ENCODE measurements around the gene CHDH.

The CHDH gene

DNA sequence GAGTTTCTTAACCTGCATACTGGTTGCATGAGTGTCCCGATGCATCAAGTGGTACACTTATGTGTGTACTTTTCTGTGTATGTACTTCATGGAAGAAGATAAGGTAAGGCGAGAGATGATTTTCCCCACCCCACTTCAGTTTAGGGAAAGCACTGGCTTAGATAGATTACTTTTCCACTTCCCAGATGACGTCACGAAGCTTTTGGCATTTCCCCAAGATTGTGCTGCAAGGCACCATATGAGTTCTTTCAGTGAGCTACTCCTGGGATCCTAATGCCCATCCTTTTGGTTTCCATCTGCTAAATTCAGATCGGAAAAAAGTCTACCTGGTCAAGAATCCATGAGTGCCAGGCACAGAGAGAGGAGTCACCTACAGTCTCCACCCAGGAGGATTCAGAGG is 4.7 kb upstream of the CHDH start:
- DNase-seq (ENCODE audit: low read depth), result no peak

DNA sequence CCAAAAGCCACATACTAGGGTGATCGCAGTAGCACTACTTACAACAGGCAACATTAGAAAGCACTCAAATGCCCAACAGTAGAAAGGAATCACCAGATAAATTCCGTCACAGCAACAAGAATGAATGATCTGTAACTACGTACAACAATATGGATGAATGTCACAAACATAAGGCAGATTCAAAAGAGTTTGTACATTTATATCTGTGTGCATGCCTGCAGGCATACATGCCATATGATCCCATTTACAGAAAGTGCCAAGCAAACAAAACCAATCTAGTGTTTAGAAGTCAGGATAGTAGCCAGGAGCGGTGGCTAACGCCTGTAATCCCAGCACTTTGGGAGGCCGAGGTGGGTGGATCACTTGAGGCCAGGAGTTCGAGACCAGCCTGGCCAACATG is 3.7 kb upstream of the CHDH start:
- DNase-seq (ENCODE audit: low read depth), result no peak

DNA sequence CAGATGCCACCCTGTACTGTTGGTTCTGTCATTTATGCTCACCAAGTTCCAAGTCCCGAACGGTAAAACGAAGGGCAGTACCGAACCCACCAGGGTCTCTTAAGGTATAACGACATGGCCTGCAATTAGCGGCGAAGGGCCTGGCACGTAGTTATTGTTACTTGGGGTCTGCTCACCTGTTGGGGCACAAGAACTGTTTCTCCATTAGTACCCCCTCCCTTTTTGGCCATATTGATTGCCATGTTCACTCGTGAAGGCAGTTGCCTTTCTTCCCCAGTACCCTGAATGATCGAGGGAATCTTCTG is 584 bp upstream of the CHDH start:
- DNase-seq (ENCODE audit: low read depth), result no peak

DNA sequence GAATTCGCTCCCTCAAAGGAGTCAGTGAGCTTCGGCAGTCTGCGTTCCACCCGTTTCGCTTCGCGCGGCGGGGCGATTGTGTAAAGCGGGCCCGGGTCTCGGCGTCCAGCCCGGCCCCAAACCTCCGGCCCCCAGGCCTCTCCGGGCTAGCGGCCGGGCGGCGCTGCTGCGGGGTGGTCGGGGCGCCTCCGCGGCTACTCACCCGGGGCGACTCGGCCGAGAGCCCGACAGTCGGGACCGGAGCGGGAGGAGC is 412 bp downstream of the CHDH start:
- DNase-seq (ENCODE audit: low read depth), result no peak

DNA sequence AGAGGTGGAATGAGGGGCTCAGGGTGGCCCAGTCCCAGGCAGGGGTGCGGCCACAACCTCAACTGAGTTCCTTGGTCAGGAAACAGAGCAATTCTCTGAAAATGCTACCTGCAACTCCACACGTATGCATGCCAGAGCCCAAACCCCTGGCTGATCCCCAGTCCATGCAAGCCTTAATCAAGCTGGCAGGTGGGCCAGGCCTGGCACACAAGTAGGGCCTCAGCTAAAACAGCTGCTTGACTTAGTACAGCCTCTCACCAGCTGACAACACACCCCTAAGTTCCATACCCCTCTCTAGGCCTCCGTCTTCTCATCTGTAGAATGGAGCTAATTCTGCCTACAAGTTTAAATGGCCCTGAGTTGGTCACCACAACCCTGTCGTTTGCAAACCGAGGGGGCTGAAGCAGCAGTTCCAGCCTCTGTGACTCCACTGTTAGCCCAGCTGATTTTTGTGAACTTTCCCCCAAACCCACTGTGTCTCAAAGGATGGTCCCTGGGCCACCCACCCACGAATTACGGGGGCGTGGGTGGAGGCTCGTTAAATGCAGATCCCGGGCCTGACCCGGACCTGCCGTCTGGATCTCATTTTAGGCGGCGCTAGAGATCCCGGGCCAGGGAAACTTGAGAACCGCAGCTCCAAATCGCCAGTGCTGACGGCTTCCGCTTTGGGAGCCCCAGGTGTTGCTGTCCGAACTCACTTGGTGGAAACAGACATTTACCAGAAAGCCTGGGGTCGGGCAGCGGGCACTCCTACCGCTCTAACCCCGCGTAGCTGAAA is 927 bp downstream of the CHDH start:
- DNase-seq (ENCODE audit: low read depth), result no peak

DNA sequence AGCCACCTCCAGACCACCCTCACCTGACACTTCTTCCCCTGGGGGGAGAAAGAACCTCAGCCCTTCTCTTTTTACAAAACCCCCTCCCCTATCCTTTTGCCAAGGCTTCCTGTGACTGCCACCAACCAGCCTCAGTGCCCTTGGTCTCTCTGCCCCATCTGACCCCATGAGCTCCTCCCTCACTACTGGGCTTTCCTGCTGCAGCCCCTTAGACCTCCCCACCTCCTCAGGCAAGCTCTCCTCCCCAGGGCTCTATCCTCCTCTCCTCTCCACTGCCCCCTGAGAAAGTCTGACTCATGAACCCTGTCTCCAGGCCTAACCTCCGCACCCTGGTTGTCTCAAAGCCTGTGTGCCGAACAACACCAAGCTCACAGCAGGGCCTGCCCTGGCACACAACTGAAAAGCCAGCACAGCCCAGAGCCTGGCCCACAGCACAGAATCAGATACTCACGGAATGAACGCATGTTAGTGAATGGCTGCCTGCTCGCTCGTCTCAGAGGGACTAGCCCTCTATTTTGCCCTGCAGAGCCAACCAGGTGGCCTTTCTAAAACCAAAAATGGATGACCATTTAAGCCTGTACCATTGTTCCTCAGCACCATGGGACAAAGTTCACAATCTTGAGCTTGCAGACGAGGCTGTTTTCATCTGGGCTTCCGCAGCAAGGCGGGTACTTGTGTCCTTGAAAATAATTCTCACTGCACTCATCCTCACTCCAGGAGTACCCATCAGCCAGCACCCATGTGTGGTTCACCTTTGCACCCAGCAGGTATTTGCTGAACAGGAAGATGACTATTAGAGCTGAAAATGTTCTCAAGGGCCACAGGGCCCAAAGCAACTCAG is 1.7 kb downstream of the CHDH start:
- no peak for DNase-seq (ENCODE audit: low read depth)

DNA sequence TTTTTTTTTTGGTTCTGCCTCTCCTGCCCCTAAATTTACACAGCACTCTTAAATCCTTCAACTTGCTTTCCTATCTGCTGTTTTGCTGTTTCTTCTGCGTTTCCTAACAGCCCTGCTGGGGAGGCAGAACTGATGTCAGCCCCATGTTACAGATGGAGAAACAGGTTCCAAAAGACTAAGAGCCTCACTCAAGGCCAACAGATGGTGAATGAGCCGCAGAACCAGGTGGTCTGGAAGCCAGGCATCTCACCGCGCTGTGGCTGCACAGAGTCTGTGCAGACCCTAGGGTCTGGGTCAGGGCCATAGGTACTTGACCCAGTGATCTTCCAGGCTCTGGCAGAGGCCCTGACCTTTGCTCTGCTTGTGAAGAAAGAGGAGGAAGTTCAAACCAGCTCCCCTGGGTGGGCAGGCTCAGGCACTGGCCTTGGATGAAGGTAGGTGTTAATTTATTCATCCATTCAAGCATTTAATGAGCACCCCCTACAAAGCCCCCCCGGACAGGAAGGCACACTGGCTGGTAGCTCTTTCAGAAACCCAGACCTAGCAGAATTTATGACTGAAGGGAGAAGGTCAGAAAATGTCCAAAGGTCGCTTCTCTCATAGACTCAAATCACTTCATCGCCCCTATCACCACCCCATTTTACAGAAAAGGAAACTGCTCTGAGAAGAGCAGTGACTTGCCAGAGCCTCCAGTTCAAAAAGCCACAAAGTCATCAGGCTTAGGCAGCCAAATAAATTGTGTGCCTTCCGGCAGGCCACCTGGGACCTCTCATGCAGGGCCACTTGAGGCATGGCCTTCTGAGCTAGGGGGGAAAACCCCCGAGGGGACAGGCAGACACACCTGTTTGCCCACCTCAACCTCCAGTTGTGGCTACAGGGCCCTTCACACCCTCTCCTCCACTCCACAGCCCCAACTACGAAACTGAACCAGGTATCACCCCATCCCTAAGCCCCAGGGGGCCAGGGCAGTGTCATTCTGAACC is 2.7 kb downstream of the CHDH start:
- no peak for DNase-seq (ENCODE audit: low read depth)

DNA sequence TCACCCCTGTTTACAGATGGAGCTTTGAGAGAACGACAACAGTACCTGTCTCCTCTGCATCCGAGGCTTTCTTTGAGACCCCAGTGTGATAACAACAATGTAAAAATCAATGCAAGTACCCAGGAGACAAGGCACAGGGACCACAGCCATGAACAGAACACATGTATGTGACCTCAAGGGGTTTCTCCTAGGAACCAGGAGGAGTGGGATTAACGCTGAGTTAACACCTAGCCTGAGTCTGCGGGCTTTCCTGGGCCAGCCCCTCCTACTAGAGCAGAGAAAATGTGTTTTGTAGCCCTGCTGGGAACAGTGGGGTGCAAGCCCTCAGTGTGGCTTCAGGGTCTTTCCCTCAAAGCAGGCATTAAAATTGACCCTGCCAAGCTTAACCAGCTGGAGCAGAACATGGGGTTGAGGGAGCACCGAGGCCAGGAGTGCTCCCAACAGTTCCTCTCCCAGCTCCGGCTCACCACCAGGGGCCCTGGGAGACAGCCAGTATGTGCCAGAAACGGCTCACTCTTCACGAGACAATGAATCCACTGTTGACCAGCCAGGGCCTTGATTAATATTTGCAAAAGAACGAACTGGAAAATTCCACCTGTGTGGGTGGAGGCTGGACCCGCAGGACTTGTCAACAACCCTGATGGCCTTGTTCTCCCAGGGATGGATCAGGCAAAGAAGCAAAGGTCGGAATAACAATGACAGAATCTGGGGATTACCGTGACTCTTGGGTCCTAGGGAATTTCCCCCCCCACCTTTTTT is 3.6 kb downstream of the CHDH start:
- no peak for DNase-seq (ENCODE audit: low read depth)

DNA sequence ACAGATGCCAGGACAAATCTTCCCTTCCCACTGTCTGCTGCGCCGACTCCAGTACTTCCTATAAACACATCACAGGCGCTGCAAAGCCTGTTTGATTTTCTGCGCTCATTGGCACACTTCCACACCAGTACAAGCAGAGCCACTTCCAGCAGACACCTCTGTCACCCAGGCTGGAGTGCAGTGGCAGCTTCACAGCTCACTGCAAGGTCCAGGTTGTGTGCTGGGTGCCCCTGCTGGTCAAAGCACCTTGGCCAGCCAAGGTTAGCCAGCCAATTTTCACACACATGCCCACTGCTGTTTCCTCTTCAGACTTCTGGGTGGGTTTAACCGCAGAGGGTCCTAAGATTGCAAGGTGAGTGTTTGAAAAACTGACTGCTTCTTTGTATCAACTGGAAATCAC is 4.9 kb downstream of the CHDH start:
- DNase-seq (ENCODE audit: low read depth), result no peak

DNA sequence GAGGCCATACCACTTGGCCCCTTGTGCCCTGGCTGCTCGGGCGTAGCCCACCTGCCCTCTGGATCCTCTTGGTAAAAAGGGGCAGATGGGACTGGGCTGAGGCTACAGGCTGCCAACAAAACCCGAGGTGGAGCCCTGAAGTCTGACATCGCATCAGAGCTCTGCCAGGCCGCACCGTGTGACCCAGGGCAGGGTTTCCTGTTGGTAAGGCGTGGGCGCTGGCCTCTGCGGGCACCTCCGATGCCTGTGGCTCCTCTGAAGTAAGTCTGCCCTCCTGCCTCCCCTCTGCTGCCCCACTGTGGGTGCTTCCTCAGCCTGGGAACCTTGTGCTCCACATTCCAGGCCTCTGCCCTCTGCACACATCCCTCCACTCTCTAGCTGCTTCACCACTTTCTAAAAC is 8.9 kb downstream of the CHDH start:
- no peak for DNase-seq (ENCODE audit: low read depth)

DNA sequence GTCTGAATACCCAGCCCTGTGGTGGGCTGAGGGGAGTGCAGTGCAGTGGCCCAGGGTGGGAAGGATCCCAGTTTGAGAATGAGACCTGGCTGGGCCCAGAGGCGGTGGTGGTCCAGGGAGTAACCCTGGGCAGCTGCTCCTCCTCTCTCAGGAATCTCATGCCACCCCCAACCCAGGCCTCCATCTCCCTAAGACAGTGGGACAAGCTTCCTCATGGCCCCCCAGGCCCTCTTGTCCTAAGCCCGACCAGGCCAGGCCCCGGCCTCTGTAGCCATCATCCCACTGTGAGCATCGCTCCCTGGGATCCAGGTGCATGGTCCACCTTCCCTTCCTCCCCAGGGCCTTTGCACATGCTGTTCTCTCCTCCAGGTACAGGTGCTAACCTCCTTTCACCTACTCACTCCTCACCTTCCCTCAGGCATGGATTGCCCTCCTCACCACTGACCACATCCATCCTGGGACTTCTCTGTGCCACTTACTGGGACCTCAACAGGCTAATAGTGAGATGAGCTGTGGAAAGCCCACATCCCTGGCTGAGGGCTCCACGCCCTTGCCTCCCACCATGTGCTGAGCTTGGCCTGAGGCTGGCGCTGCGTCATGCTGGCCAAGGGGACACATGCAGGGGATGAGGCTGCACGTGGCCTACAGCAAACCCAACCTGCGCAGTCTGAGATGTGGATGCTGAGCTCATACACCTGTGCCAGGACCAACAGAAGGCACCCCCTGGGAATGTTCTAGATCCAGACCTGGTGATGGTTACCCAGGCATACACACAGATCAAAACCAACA is 9.9 kb downstream of the CHDH start:
- DNase-seq (ENCODE audit: low read depth), result no peak

DNA sequence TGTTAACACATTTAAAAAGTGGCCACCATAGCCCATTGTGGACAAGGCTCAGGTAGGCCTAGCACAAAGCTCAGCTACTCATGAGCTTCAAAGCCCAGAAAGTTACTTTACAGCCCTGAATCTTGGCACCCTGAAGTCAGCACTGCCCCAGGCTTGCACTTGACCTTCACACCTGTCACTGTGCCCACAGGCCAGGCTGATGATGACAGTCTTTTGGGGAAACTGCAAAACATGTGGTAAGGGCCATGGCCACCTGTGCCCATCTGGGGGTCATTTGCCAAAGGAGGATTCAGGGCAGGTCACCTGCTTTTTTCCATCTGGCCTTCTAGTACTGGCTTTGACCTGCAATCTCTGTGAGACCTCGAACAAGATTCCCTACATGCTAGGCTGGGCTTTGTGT is 11.0 kb downstream of the CHDH start:
- no peak for DNase-seq (ENCODE audit: low read depth)

DNA sequence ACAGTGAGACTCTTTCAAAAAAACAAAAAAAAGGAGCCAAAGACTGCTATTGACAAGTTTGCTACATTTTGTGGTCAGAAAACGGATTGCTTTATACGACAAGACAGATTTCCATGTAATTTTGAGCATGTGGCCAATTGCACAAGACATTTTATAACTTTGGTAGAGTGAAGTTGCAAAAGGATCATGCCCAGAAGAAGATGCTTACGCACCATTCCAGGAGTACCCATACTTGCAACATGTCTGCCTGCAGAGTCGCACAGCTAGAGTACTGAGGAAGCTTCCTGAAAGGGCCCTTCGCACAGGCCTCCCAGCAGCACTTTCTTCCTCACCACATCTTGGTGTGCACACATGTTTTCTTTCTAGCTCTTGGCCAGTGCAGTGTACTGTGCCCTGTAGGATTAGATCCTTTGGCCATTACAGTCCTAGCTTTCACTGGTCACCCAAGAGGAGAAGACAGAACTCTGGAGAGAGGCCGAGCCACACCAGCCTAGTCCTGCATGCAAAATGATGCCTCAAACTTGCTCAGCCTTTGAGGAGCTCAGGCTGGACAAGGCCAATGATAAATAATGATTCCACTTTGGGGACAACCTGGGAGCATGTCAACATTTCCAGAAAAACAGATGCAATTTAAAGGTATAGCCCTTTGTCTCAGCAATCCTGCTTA is 11.7 kb downstream of the CHDH start:
- no peak for DNase-seq (ENCODE audit: low read depth)

DNA sequence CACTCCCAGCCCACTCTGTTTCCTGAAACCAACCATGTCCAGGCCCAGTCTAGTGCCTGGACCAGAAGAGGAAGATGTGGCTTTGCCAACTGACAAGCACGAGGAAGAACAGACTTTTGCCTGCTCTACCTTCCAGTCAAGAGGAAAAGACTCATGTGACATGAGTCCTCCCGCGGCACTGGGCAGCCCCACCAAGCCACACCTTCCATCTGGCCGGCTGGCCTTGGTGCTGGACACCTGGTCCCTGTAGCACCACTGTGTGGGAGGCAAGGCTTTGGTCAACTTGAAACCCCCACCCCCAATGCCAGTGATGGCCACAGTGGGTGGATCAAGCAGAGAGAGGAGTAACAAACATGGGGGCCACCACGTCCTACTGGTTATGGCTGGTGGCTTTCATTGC is 12.5 kb downstream of the CHDH start:
- no peak for DNase-seq (ENCODE audit: low read depth)

DNA sequence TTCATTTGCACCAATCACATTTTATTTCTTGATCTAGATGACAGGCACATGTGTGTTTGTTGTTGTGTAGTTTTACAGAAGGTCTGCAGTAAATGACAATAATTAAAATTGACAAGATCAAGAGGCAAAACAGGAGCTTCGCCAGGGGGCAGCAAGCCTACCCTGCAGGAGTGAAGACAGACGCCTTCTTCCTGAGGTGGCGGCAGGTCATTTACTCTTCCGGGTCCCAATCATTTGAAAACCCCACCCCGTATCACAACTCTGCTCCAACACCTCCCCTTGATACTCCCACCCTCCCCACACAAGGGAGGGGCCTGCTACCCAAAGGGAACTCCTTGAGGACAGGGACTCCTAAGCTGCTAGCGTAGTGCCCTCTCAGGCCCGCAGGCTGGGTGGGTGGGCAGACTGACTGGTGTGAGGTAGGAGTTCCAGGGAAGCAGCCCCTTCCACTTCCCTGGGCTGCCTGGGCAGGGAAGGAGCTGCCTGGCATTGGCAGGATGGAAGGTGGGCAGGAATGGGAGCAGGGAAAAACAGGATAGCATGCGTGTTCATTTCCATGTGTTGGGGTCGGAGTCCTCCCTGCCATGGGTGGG is 13.1 kb downstream of the CHDH start:
- no peak for DNase-seq (ENCODE audit: low read depth)

DNA sequence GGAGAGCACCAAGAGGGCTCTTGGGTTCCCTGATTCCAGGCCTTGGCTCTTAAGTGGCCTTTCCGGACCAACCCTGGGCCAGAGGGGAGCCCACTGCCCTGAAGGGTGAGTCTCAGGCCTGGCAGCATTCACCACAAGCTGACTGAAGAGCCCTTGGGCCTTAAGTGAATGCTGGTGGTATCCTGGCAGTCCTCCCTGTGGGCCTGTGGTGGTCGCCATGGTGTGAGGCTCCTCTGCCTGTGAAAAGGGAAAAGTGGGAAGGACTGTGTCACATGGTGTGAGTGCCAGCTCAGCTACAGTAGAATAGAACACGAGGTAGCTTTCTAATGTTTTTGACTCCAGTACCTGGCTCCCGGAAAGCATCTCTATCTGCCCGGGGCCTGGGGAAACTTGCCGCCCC is 15.3 kb downstream of the CHDH start:
- DNase-seq (ENCODE audit: low read depth), result no peak

DNA sequence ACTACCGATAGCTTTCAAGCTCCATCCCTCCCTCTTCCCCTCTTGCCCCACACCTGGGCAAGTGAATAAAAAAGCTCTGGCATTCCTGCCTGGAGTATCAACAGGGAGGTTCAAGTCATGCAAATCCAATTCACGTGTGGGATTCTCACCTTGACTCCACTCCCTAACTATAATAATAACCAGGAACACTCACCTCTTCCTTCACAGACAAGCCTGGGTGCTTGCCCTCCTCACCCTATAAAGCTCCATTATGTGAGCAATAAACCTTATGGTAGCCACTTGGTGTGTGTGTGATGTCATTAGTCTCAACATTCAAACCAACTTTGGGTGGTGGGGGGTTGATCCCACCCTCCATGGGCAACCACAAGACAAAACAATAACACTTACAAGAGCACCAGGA is 16.6 kb downstream of the CHDH start:
- no peak for DNase-seq (ENCODE audit: low read depth)

DNA sequence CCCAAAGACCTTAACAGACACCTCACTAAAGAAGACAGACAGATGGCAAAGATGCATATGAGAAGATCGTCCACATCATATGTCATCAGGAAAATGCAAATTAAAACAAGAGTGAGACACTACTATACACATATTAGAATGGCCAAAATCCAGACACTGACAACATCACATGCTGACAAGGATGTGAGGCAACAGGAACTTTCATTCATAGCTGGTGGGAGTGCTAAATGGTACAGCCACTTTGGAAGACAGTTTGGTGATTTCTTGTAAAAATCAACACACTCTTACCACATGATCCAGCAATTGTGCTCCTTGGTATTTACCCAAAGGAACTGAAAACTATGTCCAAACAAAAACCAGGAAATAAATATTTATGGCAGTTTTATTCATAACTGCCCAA is 17.6 kb downstream of the CHDH start:
- no peak for DNase-seq (ENCODE audit: low read depth)

DNA sequence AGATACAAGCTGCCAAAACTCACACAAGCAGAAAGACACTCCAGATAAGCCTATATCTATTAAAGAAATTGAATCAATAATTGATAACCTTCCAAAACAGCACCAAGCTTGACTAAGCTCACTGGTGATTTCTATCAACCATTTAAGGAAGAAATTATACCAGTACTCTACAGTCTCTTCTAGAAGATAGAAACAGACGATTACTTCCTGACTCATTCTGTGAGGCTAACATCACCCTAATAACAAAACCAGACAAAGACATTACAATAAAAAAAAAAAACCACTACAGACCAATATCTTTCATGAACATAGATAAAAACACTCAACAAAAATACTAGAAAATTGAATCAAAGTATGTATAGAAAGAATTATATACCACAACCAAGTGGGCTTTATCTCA is 20.2 kb downstream of the CHDH start:
- DNase-seq (ENCODE audit: low read depth), result no peak

DNA sequence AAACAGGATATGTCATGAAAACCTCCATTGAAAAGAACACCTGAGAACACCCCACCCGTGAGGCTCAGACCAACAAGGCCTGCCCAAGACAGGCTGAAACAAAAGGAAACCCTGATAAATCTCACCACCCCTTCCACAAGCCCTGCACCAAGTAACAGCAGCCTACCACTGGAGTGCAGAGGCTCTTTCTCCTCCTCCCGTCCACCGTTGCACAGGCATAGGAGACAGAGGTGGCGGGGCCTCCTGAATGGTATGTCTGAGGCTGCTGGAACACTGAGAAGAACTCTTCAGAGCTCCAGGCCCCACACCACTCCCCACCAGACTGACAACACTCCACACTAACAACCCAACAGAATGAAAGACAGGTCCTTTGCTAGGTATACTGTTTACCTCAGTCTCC is 21.4 kb downstream of the CHDH start:
- no peak for DNase-seq (ENCODE audit: low read depth)

All from stimulated activated CD8-positive, alpha-beta memory T cell treated with anti-CD3 and anti-CD28 coated beads, Interleukin-12 subunit alpha, Interleukin-12 subunit beta, amount 100 ng/mL, for 4 hours (primary cell).